ENCODE data around the gene PLCB1. TPM values are rescaled to one million over a fixed set of nuclear protein-coding genes. Genes with fewer than 3 reads are reported as not detected.

The PLCB1 gene
- total RNA-seq, 1 experiment from 2014 or later: 11.3 TPM

- ATAC-seq (no peak), DNase-seq (ENCODE audit: low spot score) (no peak)
- Mint-ChIP-seq H3K36me3 (peaks cover 17% of the 10 kb centered on the region), H3K4me3 (no peak overlapping the region), H3K27me3 (ENCODE audit: low read depth) (no peaks in the 10 kb centered on the region), H3K9me3 (peaks cover 21% of the 10 kb centered on the region), H3K4me1 (peaks cover 10% of the 10 kb centered on the region), H3K27ac (no peak overlapping the region)
- no peak for TF ChIP-seq ETV6 (CRISPR knock-in tag; IDR thresholded peaks at IDR 0.05)
- no peak for TF ChIP-seq NR2C2 (CRISPR knock-in tag; IDR thresholded peaks at IDR 0.05)
- no peak for TF ChIP-seq IRF1 (CRISPR knock-in tag; IDR thresholded peaks at IDR 0.05)
- no peak for TF ChIP-seq ATF3 (CRISPR knock-in tag; conservative IDR thresholded peaks at IDR 0.05)
- no peak for TF ChIP-seq AFF4 (CRISPR knock-in tag; IDR thresholded peaks at IDR 0.05; ENCODE audit: borderline replicate concordance)
- no peak for TF ChIP-seq ZNF423 (CRISPR knock-in tag; IDR thresholded peaks at IDR 0.05)
- TF ChIP-seq TEAD1 (CRISPR knock-in tag; IDR thresholded peaks at IDR 0.05): no peak
- no peak for TF ChIP-seq RELA (CRISPR knock-in tag; IDR thresholded peaks at IDR 0.05; ENCODE audit: borderline replicate concordance)
- TF ChIP-seq STAT6 (CRISPR knock-in tag; conservative IDR thresholded peaks at IDR 0.05; ENCODE audit: low read depth): no peak
- no peak for TF ChIP-seq ATF1 (CRISPR knock-in tag; IDR thresholded peaks at IDR 0.05)
- no peak for TF ChIP-seq FOXJ3 (CRISPR knock-in tag; IDR thresholded peaks at IDR 0.05; ENCODE audit: borderline replicate concordance)
- no peak for TF ChIP-seq JAZF1 (CRISPR knock-in tag; IDR thresholded peaks at IDR 0.05)
- TF ChIP-seq NR1H2 (CRISPR knock-in tag; IDR thresholded peaks at IDR 0.05): no peak
- POLR2A ChIA-PET: no interaction called here
- CTCF ChIA-PET: no interaction called here
These were observed 22.6 kb downstream of the PLCB1 start for GRCh38 chr20:8154638-8155037.

GRCh38 chr20:8155229-8155628 is 23.2 kb downstream of the PLCB1 start:
- Mint-ChIP-seq H3K4me1 (peaks cover 10% of the 10 kb centered on the region), H3K27me3 (ENCODE audit: low read depth) (no peaks in the 10 kb centered on the region; the same call in 1 of the 2 replicates), H3K36me3 (peaks cover 21% of the 10 kb centered on the region), H3K9me3 (peaks cover 26% of the 10 kb centered on the region), H3K27ac (no peak overlapping the region), H3K4me3 (no peak overlapping the region)
- POLR2A ChIA-PET: no interaction called here
- CTCF ChIA-PET: no interaction called here
- DNase-seq (ENCODE audit: low spot score) (no peak), ATAC-seq (no peak)
- TF ChIP-seq ZNF263 (CRISPR knock-in tag; IDR thresholded peaks at IDR 0.05; ENCODE audit: low read depth): no peak
- TF ChIP-seq ETV6 (CRISPR knock-in tag; IDR thresholded peaks at IDR 0.05): no peak
- no peak for TF ChIP-seq E2F4 (CRISPR knock-in tag; IDR thresholded peaks at IDR 0.05; ENCODE audit: borderline replicate concordance, low read depth)
- TF ChIP-seq PRDM15 (CRISPR knock-in tag; IDR thresholded peaks at IDR 0.05): no peak
- TF ChIP-seq MLX (CRISPR knock-in tag; IDR thresholded peaks at IDR 0.05): no peak
- TF ChIP-seq ZNF219 (CRISPR knock-in tag; IDR thresholded peaks at IDR 0.05; ENCODE audit: borderline replicate concordance): no peak
- TF ChIP-seq USF2 (CRISPR knock-in tag; IDR thresholded peaks at IDR 0.05): no peak

Measured in WTC11 (cell line).